HG03460 (cell line): ENCODE measurements around the gene ADGRD1.
"Not testable (repeated sequence)": the region's sequence is repeated elsewhere in the genome, so short reads cannot be mapped to it uniquely, and the experiment has no call there.

ENCODE experiments used
- ATAC-seq: cut with Tn5 transposase; IDR thresholded peaks from one replicate; pipeline ENCODE4 v1.9.1; 2021; ENCODE audit not compliant: unreplicated experiment

Gene ADGRD1

DNA sequence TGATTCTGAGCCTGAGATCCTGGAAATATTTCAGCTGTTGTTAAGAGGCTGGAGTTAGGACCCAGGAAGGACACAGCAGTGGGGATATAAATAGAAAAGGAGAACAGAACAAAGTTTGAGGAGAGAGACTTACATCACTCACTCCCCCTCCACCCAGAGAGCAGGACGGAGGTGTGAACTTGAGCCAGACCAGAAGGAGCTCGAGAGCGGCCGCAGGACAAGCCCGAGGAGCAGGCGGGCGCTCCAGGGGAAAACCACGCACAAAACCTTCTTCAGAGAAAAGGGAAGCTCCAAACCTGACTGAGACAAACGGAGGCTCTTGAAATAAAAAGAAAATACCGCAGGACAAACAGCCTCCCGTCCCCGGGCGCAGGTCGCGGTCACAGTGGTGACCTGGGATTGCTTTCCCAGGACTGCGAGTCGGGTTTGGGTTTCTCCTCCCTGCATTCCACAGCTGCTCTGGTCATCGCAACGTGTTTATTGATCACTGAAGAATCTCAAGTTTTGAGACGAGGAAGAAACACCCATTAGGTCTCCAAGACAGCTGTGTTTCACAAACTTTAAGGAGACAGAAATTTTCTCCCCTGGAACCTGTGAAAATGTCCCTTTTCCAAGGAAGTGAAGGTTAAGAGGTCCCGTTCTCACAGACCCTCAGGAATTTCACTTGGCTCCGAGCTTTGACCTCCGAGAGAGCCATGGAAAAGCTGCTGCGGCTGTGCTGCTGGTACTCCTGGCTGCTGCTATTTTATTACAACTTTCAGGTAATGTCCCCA, at the start of gene ADGRD1:
TSS of gene ADGRD1 (plus strand) at position 137 of the 773 bp plus-strand sequence. CDS start at position 696, 559 bp downstream.
- ATAC-seq: no peak

- no peak for ATAC-seq
These were observed 49.6 kb upstream of the ADGRD1 start for GRCh38 chr12:130904064-130904463.

- ATAC-seq: not testable (repeated sequence)
These were observed 48.7 kb upstream of the ADGRD1 start for GRCh38 chr12:130904936-130905455.

DNA sequence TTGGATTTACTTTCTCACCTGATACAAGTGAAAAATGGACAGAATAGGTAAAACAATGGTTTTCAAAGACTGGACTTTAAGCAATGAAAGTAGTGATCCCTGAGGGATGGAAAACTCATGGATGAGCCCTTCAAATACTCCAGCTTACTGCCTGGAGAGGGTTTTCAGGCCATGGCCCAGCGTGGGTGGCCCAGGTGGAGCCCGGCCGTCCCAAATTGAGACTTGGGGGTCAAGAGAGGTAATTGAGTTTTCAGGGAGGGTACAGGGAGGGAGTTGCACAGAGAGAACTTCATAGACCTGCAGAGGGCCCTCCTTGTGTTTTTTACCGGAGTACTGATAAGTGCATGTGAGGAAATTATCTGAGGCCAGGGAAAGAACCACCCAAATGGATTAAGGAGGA, 44.6 kb upstream of the ADGRD1 start:
- ATAC-seq: no peak

DNA sequence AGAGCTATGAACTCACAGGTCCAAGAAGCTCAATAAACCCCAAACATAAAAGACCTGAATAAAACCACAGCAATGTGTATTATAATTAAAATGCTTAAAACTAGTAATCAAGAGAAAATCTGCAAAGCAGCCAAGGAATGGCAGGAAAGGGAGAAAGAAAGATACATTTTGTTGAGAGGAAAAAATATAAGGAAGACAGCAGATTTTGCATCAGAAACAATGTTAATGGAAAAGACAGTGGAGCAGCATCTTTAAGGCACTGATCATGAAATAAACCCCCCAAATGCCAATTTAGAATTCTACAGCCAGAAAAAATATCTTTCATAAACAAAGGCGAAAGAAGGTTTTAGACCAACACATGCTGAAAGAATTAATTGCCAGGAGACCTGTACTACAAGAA, 42.5 kb upstream of the ADGRD1 start:
- ATAC-seq: no peak

DNA sequence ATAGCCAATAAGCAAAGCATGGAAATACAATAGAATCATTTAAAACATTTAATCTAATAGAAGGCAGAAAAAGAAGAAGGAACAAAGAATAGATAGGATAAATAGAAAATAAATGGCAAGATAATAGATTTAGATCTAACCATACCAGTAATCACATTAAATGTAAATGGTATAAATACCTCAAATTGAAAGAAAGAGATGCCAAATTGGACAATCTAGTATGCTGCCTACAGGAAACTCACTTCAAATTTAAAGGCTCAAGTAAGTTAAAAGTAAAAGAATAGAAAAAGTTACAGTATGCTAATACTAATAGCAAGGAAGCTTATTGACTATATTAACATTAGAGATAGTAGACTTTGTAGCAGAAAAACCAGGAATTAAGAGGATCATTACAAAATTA, 41.8 kb upstream of the ADGRD1 start:
- no peak for ATAC-seq

GRCh38 chr12:130916241-130916911, 37.3 kb upstream of the ADGRD1 start:
- ATAC-seq: no peak

GRCh38 chr12:130917607-130918006, 36.1 kb upstream of the ADGRD1 start:
- ATAC-seq: no peak

GRCh38 chr12:130919086-130919485, 34.6 kb upstream of the ADGRD1 start:
- no peak for ATAC-seq

- no peak for ATAC-seq
These were observed 33.5 kb upstream of the ADGRD1 start for GRCh38 chr12:130920119-130920703.

GRCh38 chr12:130920723-130921381, 32.9 kb upstream of the ADGRD1 start:
- ATAC-seq: no peak

DNA sequence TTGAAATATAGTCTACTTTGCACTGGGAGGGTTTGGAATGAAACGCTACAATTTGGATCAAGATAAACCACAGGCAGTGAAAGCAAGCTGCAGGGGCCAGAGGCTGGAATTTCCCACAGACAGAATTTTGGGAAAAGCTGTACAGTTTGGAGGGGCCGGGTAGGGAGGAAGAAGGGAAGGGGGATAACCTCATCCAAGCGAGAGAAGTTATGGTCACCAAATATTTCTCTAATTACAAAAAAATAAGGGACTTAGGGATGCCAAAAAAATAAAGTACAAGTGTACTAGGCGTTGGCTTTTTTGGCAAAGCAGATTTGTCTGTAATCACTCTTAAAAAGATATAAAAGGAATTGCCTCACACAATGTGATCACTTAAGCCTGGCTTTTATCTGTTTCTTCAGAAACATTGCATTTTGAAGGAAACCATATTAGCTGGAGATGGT, 31.2 kb upstream of the ADGRD1 start:
- ATAC-seq: no peak

- ATAC-seq: no peak
These were observed 28.6 kb upstream of the ADGRD1 start for GRCh38 chr12:130924966-130925665.

DNA sequence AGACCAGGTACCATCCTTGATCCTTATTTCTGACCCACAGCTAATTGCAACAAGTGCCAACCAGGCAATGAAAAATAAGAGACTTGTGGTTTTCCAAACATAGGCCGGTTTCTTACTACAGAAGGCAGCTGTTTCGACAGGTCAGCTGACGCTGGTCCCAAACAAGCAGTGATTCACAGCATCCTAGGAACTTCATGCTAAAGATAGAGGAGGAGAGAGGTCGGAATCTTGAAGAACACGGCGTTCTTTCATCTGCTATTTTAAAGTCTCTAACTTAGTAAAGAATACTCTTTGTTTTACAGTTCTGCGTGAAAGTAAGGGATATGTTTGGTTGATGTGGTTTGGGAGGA, 28.1 kb upstream of the ADGRD1 start:
- no peak for ATAC-seq

GRCh38 chr12:130929363-130929762, 24.3 kb upstream of the ADGRD1 start:
- ATAC-seq: no peak

DNA sequence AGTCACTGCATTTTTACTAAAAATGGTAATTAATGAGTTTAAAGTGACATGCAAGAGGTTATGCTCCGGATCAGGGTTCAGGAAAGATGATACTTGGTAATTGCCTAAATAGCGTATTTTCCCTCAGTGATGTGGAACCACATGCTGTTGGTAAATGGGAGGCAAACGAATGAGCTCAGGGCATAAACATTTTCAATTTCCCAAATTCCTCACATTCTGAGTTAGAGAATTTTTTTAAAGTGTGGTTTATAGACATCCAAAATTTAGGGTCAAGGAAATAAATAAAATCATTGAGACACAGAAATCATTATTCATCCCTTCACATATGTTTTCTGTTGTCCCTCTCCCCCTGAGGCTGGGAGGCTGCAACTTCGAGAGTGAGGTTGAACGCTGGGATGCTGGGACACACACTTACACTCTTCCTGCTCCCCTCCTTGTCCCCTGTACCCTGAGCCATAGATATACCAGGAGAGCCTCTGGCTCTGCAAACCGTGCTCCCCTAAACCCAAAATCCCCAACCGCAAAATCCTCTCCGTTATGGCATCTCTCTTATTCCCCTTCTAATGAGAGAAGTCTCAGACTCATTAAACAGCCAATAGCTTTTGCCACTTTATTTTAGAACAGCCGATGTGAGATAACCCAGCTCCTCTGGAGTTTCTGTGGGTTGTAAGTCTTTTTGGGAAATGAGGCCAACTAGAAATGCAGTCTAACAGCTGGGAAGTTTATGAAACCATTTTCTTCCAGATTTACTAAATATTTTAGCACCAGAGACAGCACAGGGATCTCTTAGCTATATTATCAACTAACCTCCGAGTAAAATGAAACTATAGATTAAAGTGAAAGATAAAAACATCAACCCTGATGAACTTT, 21.4 kb upstream of the ADGRD1 start:
- ATAC-seq: no peak

GRCh38 chr12:130933269-130933995, 20.3 kb upstream of the ADGRD1 start:
- ATAC-seq: no peak

DNA sequence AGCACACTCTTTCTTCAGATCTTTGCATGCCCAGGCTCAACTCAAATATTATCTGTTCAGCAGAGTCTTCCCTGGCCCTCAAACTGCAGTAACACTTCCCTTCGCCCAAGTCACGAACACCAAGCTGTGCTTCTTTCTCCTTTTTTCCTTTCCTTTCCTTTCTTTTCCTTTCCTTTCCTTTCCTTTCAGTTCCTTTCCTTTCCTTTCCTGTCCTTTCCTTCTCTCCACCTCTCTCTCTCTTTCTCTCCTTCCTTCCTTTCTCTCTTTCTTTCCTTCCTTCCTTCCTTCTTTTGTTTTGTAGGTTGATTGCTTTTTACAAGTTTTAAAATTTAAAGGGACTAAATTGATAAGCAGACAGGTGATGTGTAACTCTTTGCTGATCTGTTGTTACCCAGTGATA, 19.0 kb upstream of the ADGRD1 start:
- no peak for ATAC-seq

DNA sequence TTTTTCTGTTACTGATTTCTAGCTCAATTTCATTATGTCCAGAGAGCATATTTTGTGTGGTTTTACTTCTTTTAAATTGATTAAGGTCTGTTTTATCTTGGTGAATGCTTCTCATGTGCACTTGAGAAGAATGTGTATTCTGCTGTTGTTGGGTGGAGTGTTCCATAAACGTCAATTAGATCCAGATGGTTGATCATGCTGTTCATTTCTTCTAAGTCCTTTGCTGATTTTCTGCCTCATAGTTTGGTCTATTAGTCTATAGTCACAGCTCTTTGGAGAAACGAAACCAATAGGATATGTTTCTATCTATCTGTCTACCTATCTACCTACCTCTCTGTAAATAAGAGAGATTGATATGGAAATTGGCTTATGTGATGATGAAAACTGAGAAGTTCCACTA, 17.1 kb upstream of the ADGRD1 start:
- no peak for ATAC-seq
